ENCODE data around the gene SRP19.

DNA sequence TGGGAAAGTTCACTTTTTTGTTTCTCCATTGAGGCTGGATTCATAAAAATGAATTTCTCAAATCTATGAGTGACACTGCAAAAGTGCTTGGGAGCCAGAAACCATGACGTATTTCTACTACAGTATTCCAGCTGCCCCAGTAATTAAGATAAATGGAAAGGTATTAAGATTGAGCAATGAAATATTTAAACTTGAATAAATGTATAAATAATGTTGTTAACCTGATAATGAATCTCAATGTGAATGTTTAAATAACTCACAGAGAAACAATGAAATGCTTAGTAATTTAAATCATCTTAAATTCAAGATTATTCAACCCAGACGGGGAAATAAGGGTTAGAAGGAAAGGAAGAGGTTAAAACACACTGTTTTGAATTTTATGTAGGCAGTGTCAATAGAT lies 11.2 kb upstream of the SRP19 start:
- TF ChIP-seq EZH2phosphoT487 (IDR thresholded peaks at IDR 0.05; ENCODE audit: insufficient read depth, low read depth): no peak
- no peak for TF ChIP-seq EZH2 (IDR thresholded peaks at IDR 0.05; ENCODE audit: insufficient read depth, poor library complexity, severe bottlenecking)
